NCI-H526 treated with DMSO at 0.1 percent for 48 hours (cell line): ENCODE measurements around the gene ATXN7L3.
"Not testable (repeated sequence)": the region's sequence is repeated elsewhere in the genome, so short reads cannot be mapped to it uniquely, and the experiment has no call there.

Source experiments
- DNase-seq: peaks from one replicate; lab custom pipeline; 2025; lab: John Stamatoyannopoulos, UW

ATXN7L3 gene

GRCh38 chr17:44174427-44174826 lies 25.3 kb downstream of the ATXN7L3 start:
- no peak for DNase-seq

GRCh38 chr17:44171931-44172455 lies 27.7 kb downstream of the ATXN7L3 start:
- DNase-seq: no peak

GRCh38 chr17:44170499-44171201 lies 29.0 kb downstream of the ATXN7L3 start, which contains the start of gene ASB16:
TSS of gene ASB16 (plus strand) at chr17:44170704. CDS start at chr17:44170790, 86 bp downstream.
- DNase-seq: no peak

DNA sequence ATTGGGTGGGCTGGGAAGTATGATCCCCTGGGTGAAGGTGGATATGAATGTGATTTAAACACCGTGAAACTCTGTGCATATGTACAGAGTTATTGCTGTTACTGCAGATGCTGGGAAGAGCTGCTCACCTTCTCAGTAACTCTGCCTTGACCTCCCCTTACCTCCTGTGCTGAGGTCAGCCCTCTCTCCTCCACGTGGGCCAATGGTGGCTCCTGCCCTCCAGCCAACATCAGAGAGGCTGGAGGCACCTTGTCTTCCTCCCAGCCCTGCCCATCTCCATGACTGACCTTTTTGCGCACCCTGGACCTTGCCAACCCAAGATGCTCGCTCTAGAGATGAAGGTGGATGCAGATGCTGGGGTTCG lies 29.6 kb downstream of the ATXN7L3 start:
- no peak for DNase-seq

- no peak for DNase-seq
Observed at GRCh38 chr17:44167181-44167861, 32.4 kb downstream of the ATXN7L3 start.

GRCh38 chr17:44164476-44164875 lies 35.2 kb downstream of the ATXN7L3 start:
- DNase-seq: no peak

DNA sequence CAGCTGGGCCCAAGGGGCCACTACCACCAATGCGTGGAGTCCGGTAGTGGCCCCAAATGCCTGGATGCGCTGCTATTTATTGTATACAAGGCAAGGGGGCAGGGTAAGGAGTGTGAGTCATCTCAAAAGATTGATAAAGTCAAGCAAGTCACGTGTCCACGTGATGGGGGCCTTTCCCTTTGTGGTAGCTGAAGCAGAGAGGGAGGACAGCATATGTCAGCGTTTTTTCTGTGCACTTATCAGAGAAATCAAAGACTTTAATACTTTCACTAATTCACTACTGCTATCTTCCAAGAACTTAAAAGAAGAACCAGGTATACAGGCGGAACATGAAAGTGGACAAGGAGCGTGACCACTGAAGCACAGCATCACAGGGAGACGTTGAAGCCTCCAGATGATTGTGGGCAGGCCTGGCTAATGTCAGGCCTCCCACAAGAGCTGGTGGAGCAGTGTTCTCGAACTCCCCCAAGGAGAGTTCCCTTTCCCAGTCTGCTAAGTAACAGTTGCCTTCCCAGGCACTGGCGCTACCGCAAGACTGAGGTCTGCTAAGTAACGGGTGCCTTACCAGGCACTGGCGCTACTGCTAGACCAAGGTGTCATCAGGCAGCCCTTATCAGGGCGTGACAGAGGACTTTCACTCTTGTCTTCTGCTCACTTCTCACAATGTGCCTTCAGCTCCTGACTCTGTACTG lies 40.0 kb downstream of the ATXN7L3 start:
- DNase-seq: no peak

GRCh38 chr17:44155488-44155887 lies 44.2 kb downstream of the ATXN7L3 start:
- DNase-seq: no peak

DNA sequence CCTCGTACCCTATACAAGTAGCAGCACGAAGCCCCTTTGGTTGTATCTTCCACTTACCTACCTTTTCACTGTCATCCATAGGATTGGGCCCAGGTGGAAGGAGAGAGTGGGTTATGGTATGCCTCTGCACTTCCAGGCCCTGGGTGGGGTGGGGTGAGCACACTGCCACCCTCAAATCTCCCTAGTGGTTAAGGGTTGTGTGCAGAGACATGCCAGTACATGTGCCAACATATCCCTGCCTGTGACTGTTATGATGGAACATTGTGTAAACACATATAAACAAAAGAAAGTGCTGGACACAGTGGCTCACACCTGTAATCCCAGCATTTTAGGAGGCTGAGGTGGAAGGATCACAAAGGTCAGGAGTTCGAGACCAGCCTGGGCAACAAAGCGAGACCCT lies 46.8 kb downstream of the ATXN7L3 start:
- DNase-seq: no peak

GRCh38 chr17:44149750-44150329 lies 49.8 kb downstream of the ATXN7L3 start:
- no peak for DNase-seq

DNA sequence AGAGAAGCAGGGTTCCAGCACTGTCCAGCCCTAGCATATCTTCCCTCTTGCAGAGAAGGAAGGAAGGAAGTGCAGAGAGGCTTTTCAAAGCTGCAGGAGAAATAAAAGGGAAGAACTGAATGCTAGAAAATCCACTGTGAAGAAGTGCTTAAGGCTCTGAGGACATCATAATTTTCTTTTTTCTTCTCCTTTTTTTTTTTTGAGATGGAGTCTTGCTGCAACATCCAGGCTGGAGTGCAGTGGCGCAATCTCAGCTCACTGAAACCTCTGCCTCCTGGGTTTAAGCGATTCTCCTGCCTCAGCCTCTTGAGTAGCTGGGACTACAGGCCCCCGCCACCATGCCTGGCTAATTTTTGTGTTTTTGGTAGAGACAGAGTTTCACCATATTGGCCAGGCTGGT lies 50.6 kb downstream of the ATXN7L3 start:
- DNase-seq: not testable (repeated sequence)

- DNase-seq: no peak
Observed at GRCh38 chr17:44147812-44148211, 51.9 kb downstream of the ATXN7L3 start.

GRCh38 chr17:44146375-44147346 lies 53.0 kb downstream of the ATXN7L3 start:
- no peak for DNase-seq

DNA sequence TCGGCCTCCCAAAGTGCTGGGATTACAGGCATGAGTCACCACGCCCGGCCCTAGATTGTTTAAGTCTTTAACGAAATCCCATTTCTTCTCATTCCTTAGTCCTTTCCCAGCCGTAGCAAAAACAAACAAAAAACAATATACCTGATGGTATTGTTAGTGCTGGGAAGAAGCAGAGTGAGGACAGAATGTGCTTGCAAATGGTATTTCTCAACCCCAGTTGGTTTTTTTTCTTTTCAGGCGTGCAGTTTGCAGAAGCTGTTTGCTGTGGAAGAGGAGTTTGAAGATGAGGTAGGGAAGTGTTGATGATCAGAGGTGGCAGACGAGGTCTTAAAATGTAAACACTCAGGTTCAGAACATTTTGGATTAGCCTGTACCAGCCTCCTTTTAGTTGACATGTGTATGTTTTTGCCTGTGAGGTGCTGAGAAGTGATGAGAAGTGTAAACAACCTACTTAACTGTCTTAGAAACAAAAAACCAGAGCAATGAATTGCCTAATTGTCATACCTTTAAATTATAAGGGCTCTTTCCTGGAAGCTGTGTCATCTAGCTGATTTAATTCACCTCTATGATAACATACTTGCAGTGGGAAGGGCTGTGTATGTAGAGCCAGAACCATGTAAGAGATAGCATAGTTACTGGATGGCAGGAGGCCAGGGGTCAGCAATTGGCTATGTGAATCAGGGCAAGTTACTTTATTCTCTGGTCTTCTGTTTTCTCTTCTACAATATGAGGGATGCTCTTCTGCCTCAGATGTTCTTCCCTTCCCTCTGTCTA lies 54.5 kb downstream of the ATXN7L3 start:
- no peak for DNase-seq

GRCh38 chr17:44143921-44144320 lies 55.8 kb downstream of the ATXN7L3 start:
- DNase-seq: not testable (repeated sequence)
